ENCODE data around the gene CEP41.

CEP41 gene

GRCh38 chr7:130440527-130441365 is at the start of gene CEP41:
CEP41 (minus strand) TSS chr7:130441016; CDS start chr7:130440966, 50 bp downstream.
- peak; percentile 89 for DNase-seq (ENCODE audit: low read depth)
- H3K4me3 ChIP-seq (ENCODE audit: low read depth, low read length), result peak within 1 kb of the TSS; percentile 73

- no peak overlapping the region for H3K4me3 ChIP-seq (ENCODE audit: low read depth, low read length)
- DNase-seq (ENCODE audit: low read depth), result no peak
Observed at GRCh38 chr7:130490311-130490791, 49.5 kb upstream of the CEP41 start.

DNA sequence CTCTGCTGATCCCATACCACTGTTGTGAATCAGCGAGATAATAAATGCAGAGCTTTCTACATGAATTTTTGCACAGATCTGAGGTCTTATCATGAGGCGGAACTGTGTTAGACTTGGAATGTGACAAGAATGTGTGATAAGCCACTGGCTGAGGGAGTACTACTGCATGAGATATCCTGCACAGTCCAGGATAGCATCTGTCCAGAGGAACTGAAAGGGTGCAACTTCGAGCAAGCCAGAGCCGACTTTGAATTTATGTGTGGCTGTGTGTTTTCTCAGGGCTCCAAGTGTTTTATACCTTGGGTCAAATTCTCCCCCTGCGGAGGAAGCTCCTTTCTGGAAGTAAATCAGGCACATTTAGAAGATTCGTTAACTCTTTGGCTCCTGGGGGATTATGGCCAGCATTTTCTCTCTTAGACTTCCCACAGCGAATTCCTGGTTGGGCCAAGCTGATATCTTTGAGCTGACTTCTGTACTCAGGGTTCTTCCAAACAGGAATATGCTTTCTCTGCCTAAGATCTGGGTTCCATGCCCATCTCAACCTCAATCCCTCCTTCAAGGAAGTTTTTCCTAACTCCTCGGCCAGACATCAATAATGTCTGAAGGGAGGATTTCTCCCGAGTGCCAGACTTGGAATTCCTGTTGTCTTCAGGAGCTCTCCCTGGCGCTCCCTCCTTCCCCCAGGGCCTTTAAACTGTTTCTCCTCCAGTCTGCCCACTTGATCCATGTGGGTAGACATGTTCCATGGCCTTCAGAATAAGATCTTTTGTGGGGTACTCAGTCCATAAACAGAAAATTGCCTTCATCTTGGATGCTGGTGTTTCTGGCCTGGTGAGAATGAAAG is 48.5 kb upstream of the CEP41 start:
- DNase-seq (ENCODE audit: low read depth), result peak; percentile 26
- H3K4me3 ChIP-seq (ENCODE audit: low read depth, low read length), result no peak overlapping the region

DNA sequence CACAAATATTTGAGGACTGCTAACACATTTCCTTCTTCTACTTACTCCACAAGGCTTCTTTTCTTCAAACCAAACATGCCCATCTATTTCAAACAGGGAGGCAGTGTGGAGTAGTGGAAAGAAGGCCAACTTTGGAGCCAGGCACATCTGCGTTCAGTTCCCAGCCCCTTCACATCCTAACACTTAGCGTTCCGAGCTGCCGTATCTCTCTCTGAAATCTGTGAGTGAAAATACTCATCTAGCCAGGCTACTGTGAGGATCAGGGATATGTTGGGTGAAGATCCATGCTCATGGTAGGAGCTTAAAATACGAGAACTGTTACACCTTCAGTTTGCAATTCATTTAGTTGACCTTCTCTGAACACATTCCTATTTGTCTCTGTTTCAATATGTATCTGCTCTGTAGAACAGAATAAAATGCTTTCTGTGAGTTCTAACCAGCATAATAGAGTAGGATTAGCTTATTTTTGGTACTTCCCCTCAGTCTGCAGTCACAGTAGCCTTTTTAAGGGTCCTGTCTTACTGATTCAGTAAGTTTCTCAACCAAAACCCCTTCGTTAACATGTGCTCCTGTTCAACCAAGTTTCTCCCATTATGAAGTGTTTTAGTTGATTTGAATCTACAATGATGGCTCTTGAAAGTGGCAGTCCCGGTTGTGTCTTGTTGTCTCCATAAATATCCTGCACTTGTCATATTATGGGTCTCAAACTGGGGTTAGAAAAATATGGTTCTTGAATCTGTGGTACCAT is 47.8 kb upstream of the CEP41 start:
- no peak overlapping the region for H3K4me3 ChIP-seq (ENCODE audit: low read depth, low read length)
- no peak for DNase-seq (ENCODE audit: low read depth)

DNA sequence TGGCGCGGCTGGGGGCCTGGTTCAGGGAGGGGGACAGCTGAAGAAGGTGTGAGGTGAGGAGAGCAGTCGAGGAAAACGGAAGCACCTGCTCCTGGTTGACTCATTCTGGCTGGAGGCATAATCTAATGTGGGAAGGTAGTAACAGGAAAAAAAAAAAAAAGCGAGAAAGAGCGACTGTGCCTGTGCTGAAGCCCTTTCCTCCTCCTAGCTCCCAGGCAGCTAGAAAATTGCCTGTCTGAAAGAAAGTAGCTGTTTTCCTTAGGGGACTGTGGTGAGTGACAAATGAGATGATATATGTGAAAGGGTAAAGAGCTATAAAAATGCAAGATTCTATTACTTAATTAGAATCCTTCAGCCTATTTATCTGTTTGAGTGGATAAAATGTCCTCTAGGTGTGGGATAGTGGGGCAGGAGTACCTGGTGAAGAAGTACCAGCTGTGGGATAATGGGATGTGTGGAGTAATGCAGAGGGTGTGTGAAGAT is 46.2 kb upstream of the CEP41 start:
- no peak overlapping the region for H3K4me3 ChIP-seq (ENCODE audit: low read depth, low read length)
- no peak for DNase-seq (ENCODE audit: low read depth)

- no peak for DNase-seq (ENCODE audit: low read depth)
- no peak overlapping the region for H3K4me3 ChIP-seq (ENCODE audit: low read depth, low read length)
Observed at GRCh38 chr7:130486114-130486953, 45.5 kb upstream of the CEP41 start.

DNA sequence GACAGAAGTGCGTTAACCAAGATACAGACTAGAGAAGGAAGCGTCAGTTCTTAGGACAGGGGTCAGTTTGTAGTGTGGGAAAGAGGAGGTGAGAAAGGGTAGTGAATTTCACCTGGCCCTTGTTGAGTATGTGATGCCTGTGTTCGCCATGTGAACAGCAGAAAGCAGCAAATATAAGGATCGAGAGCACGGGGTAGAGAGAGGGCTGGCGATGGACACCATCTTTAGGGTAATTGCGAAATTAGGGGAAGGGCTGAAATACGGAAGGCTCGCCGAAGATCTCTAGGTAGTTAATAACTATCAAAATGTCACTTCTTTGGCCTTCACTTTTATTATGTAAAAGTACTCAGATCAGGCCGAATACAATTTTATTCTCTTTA is 44.9 kb upstream of the CEP41 start:
- H3K4me3 ChIP-seq (ENCODE audit: low read depth, low read length), result no peak overlapping the region
- DNase-seq (ENCODE audit: low read depth), result no peak

DNA sequence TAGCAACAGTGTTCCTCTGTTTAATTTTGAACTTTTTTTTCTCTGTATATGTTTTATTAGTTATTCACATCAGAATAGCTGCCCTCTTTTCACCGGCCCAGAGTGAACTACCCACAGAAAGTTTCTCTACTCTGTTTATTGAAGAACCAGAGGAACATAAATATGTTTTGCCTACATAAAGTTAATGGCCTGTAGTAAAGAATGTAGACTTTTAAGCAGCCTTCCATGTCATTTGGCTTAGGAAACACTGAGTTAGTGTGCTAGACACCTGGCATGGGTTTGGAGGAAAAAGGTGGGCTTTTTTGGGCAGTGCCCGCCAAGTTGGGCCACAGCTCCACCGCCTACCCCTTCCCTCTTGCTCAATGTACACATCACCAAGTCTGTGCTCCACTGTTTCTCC is 42.2 kb upstream of the CEP41 start:
- no peak overlapping the region for H3K4me3 ChIP-seq (ENCODE audit: low read depth, low read length)
- no peak for DNase-seq (ENCODE audit: low read depth)

- no peak for DNase-seq (ENCODE audit: low read depth)
- no peak overlapping the region for H3K4me3 ChIP-seq (ENCODE audit: low read depth, low read length)
Observed at GRCh38 chr7:130481898-130482297, 41.1 kb upstream of the CEP41 start.

DNA sequence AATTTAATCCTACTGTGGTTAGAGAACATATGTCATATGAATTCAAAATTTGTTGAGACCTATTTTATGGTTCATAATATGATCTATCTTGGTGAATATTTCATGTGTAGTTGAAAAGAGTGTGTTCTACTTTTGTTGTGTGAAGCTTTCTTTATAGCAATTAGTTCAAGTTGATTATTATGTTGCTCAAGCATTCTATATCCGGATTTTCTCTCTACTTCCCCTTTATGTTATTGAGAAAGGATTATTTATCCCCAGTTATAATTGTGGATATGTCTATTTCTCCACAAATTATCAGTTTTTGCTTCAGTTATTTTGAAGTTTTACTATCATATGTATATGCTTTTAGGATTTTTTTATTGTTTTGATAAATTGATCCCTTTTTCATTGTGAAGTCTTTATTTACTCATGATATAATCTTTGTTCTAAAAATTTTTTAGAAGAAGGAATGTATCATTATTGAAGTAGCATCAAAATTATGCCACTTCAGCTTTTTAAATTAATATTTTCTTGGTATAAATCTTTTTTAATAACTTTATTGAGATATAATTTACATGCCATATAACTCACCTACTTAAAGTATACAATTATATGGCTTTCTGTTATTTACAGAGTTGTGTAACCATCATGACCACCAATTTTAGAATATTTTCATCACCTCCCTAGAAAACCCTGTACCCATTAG is 39.0 kb upstream of the CEP41 start:
- H3K4me3 ChIP-seq (ENCODE audit: low read depth, low read length), result no peak overlapping the region
- no peak for DNase-seq (ENCODE audit: low read depth)

DNA sequence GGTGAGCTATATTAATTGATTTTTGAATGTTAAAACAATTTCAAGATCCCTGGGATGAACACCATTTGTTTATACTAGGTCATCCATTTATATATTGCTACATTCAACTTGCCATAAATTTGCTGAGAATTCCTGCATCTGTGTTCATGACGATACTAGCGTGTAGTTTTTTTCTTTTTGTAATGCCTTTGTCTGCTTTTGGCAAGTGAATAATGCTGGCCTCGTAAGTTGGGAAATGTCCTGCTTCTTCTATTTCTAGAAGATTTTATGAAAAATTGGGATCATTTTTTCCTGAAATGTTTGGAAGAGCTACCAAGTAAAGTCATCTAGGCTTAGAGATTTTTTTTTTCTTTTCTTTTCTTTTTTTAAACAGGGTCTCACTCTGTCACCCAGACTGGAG is 38.2 kb upstream of the CEP41 start:
- H3K4me3 ChIP-seq (ENCODE audit: low read depth, low read length), result no peak overlapping the region
- DNase-seq (ENCODE audit: low read depth), result no peak

DNA sequence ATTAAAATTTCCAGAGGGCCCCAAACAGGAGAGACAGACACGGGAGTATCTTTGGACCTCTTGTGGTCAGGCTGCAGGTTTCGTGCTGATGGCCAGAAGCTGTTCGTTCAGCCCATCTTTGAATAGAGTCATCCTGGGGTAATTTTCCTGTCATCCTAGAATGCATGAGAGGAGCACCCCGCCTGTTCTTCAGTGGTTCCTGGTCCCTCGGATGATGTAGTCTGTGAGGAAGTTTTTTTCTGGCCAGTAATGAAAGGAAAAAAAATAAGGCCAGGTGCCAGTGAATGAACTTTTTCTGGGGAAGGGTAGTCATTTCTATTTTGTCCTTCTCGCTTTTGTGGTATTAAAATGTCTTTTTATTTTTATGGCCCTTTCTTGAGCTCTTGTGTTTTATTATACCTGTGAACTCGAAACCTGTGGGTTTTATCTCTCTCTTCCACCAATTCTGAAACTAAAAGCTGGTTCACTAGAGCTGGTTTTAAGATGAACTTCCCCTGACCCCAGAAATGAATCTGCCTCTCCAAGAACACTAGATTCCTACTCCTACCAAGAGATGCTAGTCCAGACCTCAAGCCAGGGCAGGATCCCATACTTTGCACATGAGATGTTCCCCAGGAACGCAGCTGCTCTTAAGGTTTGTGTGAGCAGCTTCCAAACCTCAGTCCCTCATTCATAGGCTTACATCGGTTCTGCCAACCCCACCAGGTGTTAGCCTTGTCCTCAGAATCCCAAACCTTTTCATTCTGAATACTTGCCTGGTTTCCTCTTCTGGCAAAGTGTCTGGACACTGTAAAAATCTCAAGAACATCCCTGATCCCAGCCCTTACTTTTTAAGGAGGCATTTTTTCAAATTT is 35.7 kb upstream of the CEP41 start:
- peak; percentile 22 for DNase-seq (ENCODE audit: low read depth)
- no peak overlapping the region for H3K4me3 ChIP-seq (ENCODE audit: low read depth, low read length)

DNA sequence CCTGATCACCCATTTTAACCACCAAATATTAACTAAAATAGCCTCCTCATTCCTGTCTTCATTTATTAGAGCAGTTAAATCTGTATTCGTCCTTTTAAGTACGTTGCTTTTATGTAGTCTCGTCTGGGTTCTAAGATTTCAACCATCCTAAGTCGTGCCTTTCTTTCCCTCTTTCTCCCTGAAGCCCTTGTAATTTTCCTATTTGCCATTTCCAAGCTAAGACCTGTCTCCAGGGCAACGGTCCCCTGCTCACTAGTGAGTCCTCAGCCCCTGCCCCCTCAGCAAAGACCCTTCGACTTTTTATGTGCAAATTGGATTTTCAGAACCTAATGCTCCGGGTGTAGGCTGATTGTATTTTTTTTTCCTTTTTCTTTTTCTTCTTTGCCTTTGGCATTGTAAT is 35.0 kb upstream of the CEP41 start:
- no peak overlapping the region for H3K4me3 ChIP-seq (ENCODE audit: low read depth, low read length)
- DNase-seq (ENCODE audit: low read depth), result no peak

DNA sequence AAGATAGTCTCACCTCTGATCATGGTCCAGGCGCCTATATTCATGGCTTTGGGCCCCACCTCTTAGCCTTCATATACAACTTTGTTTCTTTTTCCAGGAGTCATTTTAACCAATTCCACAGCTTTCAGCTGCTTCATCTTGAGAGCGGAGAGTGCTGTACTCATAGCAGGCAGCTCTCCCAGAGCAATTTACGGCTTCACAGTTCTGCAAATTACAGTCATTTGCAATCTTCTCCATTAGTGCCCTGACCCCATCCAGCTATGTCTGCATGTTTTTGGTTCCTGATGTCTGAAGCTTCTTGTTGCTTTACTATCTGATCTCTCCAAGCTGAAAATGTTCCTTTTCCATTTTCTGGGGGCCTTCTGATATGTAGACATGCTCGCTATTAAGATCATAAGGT is 33.1 kb upstream of the CEP41 start:
- no peak overlapping the region for H3K4me3 ChIP-seq (ENCODE audit: low read depth, low read length)
- DNase-seq (ENCODE audit: low read depth), result no peak

DNA sequence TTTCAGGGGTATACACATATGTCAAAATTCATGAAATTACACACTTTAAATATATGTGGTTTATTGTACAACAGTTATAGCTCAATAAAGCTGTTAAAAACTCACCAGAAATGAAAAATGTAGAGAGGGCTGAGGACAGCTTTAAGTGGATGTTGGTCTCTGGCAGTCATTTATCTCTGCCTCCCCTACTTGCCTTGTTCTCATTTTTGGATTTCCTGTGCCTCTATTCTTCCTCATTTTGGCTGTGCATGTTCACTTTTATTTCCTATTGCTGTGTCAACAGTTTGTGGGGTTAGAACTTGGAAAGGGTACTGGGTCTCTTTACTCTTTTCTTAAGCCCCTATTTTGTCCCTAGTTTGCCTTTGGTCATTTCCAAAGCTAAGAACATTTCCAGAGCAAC is 32.5 kb upstream of the CEP41 start:
- no peak for DNase-seq (ENCODE audit: low read depth)
- H3K4me3 ChIP-seq (ENCODE audit: low read depth, low read length), result no peak overlapping the region

DNA sequence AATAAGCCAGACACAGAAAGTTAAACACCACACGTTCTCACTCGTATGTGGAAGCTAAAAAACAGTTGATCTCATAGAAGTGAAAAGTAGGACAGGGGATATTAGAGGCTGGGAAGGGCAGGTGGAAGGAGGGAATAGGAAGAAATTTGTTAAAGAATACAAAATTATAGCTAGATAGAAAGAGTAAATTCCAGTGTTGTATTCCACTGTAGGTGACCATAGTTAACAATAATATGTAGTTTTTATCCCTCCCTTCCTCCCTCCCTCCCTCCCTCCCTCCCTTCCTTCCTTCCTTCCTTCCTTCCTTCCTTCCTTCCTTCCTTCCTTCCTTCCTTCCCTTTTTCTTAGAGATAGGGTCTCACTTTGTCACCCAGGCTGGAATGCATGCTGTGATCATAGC is 31.2 kb upstream of the CEP41 start:
- H3K4me3 ChIP-seq (ENCODE audit: low read depth, low read length), result no peak overlapping the region

GRCh38 chr7:130468612-130469011 is 27.8 kb upstream of the CEP41 start:
- DNase-seq (ENCODE audit: low read depth), result no peak
- H3K4me3 ChIP-seq (ENCODE audit: low read depth, low read length), result no peak overlapping the region

More for the DNA sequence above, 31.2 kb upstream of the CEP41 start:
- DNase-seq (ENCODE audit: low read depth), result no peak
